BE2C (cell line): ENCODE results near the gene CD58.

Experiments used
- DNase-seq: peaks from one replicate; pipeline ENCODE4 v3.0.0-alpha.2; 2020
- H3K27me3 ChIP-seq: fragments of 250-450 bp; sonication (Bioruptor Pico); 2 replicates; pipeline ENCODE4 v1.5.1; 2020; ENCODE audit warnings: mild to moderate bottlenecking
- H3K36me3 ChIP-seq: fragments of 250-450 bp; sonication (Bioruptor Pico); 2 replicates; pipeline ENCODE4 v1.5.1; 2020; ENCODE audit warnings: mild to moderate bottlenecking
- H3K4me1 ChIP-seq: fragments of 250-450 bp; sonication (Bioruptor Pico); 2 replicates; pipeline ENCODE4 v1.5.1; 2020
- H3K4me3 ChIP-seq: 2 replicates; pipeline ENCODE4 v1.5.1; 2011; ENCODE audit warnings: low read depth, low read length
- H3K9me3 ChIP-seq: fragments of 250-450 bp; sonication (Bioruptor Pico); 2 replicates; pipeline ENCODE4 v1.5.1; 2020
- TF ChIP-seq, protein P1 (sequence below): IDR thresholded peaks from 2 replicates; pipeline ENCODE4 v1.5.1; 2012; ENCODE audit warnings: mild to moderate bottlenecking, low read depth, low read length

Gene CD58

DNA sequence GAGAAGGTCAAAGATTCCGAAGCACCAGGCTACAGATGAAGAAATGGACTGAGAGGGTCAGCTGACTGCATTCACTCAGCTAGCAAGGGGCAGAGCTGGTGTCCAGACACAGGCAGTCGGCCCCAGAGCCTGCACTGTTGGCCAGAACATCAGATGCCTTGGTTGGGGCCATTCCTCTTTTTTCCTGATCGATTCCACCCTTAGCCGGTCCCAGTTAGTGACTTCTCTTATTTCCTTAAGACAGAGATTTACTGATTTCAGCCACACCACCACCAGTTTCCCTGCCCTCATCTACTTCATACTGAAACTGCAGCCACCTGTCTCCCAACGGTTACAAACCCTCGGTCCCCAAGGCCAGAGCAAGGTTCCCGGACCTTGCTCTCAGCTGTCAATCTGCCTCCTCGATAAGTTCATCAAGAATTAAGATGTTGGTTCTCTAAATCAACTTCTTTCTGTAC lies 11.5 kb downstream of the CD58 start:
- H3K36me3 ChIP-seq: no peaks in the 10 kb centered on the region
- H3K27me3 ChIP-seq: no peaks in the 10 kb centered on the region
- TF ChIP-seq, protein P1, sequence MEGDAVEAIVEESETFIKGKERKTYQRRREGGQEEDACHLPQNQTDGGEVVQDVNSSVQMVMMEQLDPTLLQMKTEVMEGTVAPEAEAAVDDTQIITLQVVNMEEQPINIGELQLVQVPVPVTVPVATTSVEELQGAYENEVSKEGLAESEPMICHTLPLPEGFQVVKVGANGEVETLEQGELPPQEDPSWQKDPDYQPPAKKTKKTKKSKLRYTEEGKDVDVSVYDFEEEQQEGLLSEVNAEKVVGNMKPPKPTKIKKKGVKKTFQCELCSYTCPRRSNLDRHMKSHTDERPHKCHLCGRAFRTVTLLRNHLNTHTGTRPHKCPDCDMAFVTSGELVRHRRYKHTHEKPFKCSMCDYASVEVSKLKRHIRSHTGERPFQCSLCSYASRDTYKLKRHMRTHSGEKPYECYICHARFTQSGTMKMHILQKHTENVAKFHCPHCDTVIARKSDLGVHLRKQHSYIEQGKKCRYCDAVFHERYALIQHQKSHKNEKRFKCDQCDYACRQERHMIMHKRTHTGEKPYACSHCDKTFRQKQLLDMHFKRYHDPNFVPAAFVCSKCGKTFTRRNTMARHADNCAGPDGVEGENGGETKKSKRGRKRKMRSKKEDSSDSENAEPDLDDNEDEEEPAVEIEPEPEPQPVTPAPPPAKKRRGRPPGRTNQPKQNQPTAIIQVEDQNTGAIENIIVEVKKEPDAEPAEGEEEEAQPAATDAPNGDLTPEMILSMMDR: no peak
- H3K9me3 ChIP-seq: no peaks in the 10 kb centered on the region; the same call in 1 of the 2 replicates
- H3K4me3 ChIP-seq: no peak overlapping the region
- no peaks in the 10 kb centered on the region for H3K4me1 ChIP-seq
- no peak for DNase-seq

DNA sequence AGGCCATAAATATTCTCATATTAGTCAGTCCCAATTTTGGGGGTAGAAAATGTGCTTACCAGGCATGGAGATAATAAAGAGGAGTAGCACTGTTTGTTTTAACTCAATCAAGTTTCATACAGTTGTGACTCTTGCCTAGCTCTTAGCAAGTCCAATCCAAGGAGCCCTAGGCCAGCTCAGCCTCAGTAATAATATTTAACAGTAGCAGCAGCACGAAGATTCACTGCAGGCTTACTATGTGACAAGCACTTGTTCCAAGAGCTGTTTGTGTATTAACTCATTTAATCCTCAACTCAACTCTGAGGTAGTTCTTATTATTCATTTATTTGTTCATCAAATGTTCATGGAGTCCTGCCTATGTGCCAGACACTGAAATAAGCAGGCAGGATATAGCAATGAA lies 12.3 kb downstream of the CD58 start:
- Histone ChIP-seq H3K4me1 (no peaks in the 10 kb centered on the region), H3K36me3 (no peaks in the 10 kb centered on the region)

DNA sequence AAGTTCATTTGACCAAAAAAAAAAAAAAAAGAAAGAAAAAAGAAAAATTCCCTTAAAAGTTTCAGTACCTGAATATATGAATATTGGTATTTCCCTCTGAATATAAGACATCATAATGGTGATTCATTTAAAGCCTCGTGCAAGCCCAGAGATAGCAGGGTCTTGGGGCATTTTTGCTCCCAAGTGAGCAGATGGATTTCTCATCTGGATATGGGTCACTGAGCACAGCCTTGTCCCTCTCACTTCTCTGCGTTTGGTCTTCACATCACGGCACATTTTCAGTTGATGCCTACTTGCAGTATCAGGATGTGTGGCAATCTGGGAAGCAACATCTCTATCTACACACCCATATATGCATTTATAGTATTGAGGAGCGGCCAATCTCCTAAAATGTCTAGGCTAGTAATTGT lies 12.7 kb downstream of the CD58 start:
- no peak for DNase-seq
- Histone ChIP-seq H3K4me1 (no peaks in the 10 kb centered on the region), H3K27me3 (no peaks in the 10 kb centered on the region), H3K9me3 (no peaks in the 10 kb centered on the region), H3K4me3 (no peak overlapping the region), H3K36me3 (no peaks in the 10 kb centered on the region)
- TF ChIP-seq, protein P1: no peak

More for the DNA sequence above, 12.3 kb downstream of the CD58 start:
- H3K9me3 ChIP-seq: no peaks in the 10 kb centered on the region; the same call in 1 of the 2 replicates
- no peak for DNase-seq
- TF ChIP-seq, protein P1: no peak
- H3K27me3 ChIP-seq: no peaks in the 10 kb centered on the region
- H3K4me3 ChIP-seq: no peak overlapping the region

DNA sequence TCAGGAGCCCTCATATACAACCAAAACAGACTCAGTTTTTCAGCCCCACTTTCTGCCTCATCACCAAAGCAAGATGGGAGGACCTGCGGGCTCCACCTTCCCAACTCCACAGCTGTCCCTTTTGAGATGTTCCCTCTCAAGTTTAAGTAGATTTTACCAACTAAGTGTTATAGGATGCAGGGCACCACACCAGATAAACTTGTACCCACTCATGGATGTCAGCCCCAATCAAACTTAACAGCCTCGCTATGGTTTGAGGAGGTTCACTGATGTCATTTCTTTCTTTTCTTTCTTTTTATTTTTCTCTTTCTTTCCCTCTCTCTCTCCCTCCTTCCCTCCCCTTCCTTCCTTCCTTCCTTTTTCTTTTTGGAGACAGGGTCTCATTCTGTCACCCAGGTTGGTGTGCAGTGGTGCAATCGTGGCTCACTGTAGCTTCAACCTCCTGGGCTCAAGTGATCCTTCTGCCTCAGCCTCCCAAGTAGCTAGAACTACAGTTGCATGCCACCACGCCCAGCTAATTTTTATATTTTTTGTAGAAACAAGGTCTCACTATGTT lies 13.4 kb downstream of the CD58 start:
- H3K36me3 ChIP-seq: no peaks in the 10 kb centered on the region
- no peak for DNase-seq
- H3K4me3 ChIP-seq: no peak overlapping the region
- no peaks in the 10 kb centered on the region for H3K27me3 ChIP-seq
- H3K4me1 ChIP-seq: no peaks in the 10 kb centered on the region
- TF ChIP-seq, protein P1: no peak
- no peaks in the 10 kb centered on the region for H3K9me3 ChIP-seq

DNA sequence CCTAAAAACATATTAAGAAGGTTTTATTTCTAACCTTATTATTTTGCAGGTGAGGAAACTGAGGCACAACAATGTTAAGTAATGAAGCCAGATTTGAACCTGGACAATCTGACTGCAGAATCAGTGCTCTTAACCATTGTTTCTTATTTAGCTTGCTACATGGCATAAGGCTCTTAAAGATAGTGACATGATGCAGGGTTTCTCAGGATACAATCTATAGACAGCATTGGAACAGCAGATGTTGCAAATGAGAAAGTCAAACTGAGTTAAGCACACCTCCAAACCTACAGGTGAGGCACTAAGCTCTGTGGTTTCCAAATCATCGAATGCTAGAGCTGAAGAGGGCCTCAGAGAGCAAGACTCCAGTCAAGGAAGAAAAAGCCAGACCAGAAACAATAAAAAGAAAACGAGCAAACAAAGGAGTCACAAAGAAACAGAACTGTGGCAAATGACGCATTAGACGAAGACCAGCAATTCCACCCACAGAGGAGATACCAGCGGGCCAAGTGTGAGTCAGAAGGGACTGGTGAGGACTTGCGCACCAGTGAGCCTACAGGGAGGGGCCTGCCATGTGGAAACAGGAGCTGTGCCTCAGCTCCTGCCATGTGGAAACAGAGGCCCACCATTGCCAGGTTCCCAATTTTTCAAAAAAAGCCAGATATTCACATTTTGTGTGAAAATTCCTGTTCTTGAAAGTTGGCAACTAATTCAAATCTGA lies 14.4 kb downstream of the CD58 start:
- Histone ChIP-seq H3K9me3 (no peaks in the 10 kb centered on the region), H3K36me3 (no peaks in the 10 kb centered on the region), H3K27me3 (no peaks in the 10 kb centered on the region), H3K4me3 (no peak overlapping the region), H3K4me1 (no peaks in the 10 kb centered on the region)
- TF ChIP-seq, protein P1: no peak
- no peak for DNase-seq

DNA sequence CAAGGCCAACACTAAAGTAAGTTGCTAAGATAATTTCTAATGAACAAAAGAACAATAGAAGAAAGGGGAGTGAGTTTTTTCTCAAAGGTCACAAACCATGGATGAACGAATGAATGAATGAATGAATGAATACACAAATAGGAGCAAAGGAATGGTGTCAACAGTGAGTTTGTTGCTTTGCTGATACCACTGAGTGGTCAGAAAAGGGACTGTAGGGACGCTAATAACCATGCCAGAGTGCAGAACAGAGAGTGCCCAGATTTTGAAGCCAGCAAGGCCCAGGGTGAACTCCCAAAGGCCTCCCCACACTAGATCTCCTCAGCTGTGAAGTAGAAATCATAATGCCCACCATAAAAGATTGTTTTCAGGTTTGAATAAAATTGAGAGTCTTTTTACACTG lies 15.9 kb downstream of the CD58 start:
- no peak for DNase-seq
- Histone ChIP-seq H3K36me3 (no peaks in the 10 kb centered on the region), H3K9me3 (no peaks in the 10 kb centered on the region), H3K27me3 (no peaks in the 10 kb centered on the region), H3K4me3 (no peak overlapping the region), H3K4me1 (no peaks in the 10 kb centered on the region)
- TF ChIP-seq, protein P1: no peak
